Right forelimb (tissue), 1 donor: ENCODE data around the gene PDK2.

ENCODE experiments used
- DNase-seq: peaks from one replicate; pipeline ENCODE4 v3.0.0-alpha.2; 2018

The PDK2 gene

GRCh38 chr17:50094753-50095619 lies at the start of gene PDK2:
PDK2 (plus strand) TSS chr17:50095351; CDS start chr17:50095436, 85 bp downstream.
- peak; percentile 98 for DNase-seq

GRCh38 chr17:50046179-50046578 lies 49.0 kb upstream of the PDK2 start:
- DNase-seq, result no peak

GRCh38 chr17:50046667-50047066 lies 48.5 kb upstream of the PDK2 start:
- no peak for DNase-seq

GRCh38 chr17:50047083-50047482 lies 48.1 kb upstream of the PDK2 start:
- DNase-seq, result no peak

GRCh38 chr17:50047488-50048126 lies 47.5 kb upstream of the PDK2 start:
- no peak for DNase-seq

- DNase-seq, result no peak
Observed at GRCh38 chr17:50048146-50048720, 46.9 kb upstream of the PDK2 start.

- DNase-seq, result no peak
Observed at GRCh38 chr17:50048988-50049387, 46.2 kb upstream of the PDK2 start.

GRCh38 chr17:50049636-50050035 lies 45.5 kb upstream of the PDK2 start:
- DNase-seq, result no peak

- DNase-seq, result no peak
Observed at GRCh38 chr17:50050431-50051032, 44.6 kb upstream of the PDK2 start.

GRCh38 chr17:50051082-50051576 lies 44.0 kb upstream of the PDK2 start:
- no peak for DNase-seq

- DNase-seq, result no peak
Observed at GRCh38 chr17:50051606-50052005, 43.5 kb upstream of the PDK2 start.

GRCh38 chr17:50052241-50052796 lies 42.8 kb upstream of the PDK2 start:
- DNase-seq, result no peak

- DNase-seq, result no peak
Observed at GRCh38 chr17:50052822-50053653, 42.1 kb upstream of the PDK2 start.

GRCh38 chr17:50053654-50053960 lies 41.5 kb upstream of the PDK2 start:
- no peak for DNase-seq

- no peak for DNase-seq
Observed at GRCh38 chr17:50055055-50055425, 40.1 kb upstream of the PDK2 start.

GRCh38 chr17:50055426-50056216 lies 39.5 kb upstream of the PDK2 start, which contains the start of gene ITGA3:
ITGA3 (plus strand) TSS chr17:50056110; CDS start chr17:50056440, 330 bp downstream.
- peak; percentile 77 for DNase-seq

- peak; percentile 70 for DNase-seq
Observed at GRCh38 chr17:50056217-50056960, 38.8 kb upstream of the PDK2 start.

- DNase-seq, result no peak
Observed at GRCh38 chr17:50056961-50057330, 38.2 kb upstream of the PDK2 start.

GRCh38 chr17:50057521-50057991 lies 37.6 kb upstream of the PDK2 start:
- no peak for DNase-seq

GRCh38 chr17:50058296-50058953 lies 36.7 kb upstream of the PDK2 start:
- DNase-seq, result no peak
